Spleen (tissue), 11 donors: ENCODE measurements around the gene ABCB8. TPM values are rescaled to one million over a fixed set of nuclear protein-coding genes. Genes with fewer than 3 reads are reported as not detected.

ENCODE experiments used
- DNase-seq: peaks from one replicate; pipeline ENCODE4 v3.0.0-alpha.2; 2020
- H3K27ac ChIP-seq, 8 donors: fragments of 200-600 bp; sonication (generic) in 7 of 8; 1 replicate in 4 of 8; 2 replicates in 4 of 8; pipeline versions ENCODE4 v1.5.0 to v1.8.0; 2016 to 2021; ENCODE audit warnings: inconsistent platforms in 4 of 8, mild to moderate bottlenecking in 4 of 8, moderate library complexity in 1 of 8
- H3K27me3 ChIP-seq, 7 donors: fragments of 200-600 bp; sonication (generic) in 6 of 7; replicated peaks in 1 of 7; 1 replicate in 4 of 7; 2 replicates in 3 of 7; pipeline versions ENCODE4 v1.5.0 to v1.8.0; 2016 to 2021; ENCODE audit warnings: inconsistent platforms in 3 of 7, mild to moderate bottlenecking in 1 of 7
- H3K36me3 ChIP-seq, 6 donors: fragments of 200-600 bp; sonication (generic) in 5 of 6; 1 replicate in 4 of 6; 2 replicates in 2 of 6; pipeline versions ENCODE4 v1.5.0 to v1.8.0; 2016 to 2021; ENCODE audit warnings: inconsistent platforms in 2 of 6
- H3K4me1 ChIP-seq, 6 donors: fragments of 200-600 bp; sonication (generic) in 5 of 6; 1 replicate in 3 of 6; 2 replicates in 3 of 6; pipeline versions ENCODE4 v1.5.0 to v1.8.0; 2016 to 2021; ENCODE audit warnings: inconsistent platforms in 3 of 6
- H3K4me3 ChIP-seq, 8 donors: fragments of 200-600 bp; sonication (generic) in 7 of 8; 1 replicate in 4 of 8; 2 replicates in 4 of 8; pipeline versions ENCODE4 v1.5.0 to v1.8.0; 2016 to 2021; ENCODE audit warnings: inconsistent platforms in 4 of 8, mild to moderate bottlenecking in 4 of 8, moderate library complexity in 2 of 8
- H3K9me3 ChIP-seq, 8 donors: fragments of 200-600 bp; sonication (generic) in 7 of 8; 1 replicate in 4 of 8; 2 replicates in 4 of 8; pipeline versions ENCODE4 v1.5.0 to v1.8.0; 2016 to 2021; ENCODE audit warnings: inconsistent platforms in 4 of 8
- POLR2A ChIP-seq, 3 donors: fragments of 450-650 bp; IDR thresholded peaks; one replicate each; pipeline ENCODE4 v1.5.1; 2017; ENCODE audit warnings: antibody characterized with exemption in 3 of 3, mild to moderate bottlenecking in 1 of 3
- POLR2AphosphoS5 ChIP-seq, 3 donors: sonication (generic); formaldehyde crosslinking; IDR thresholded peaks; one replicate each; pipeline ENCODE4 v1.5.1; 2017; ENCODE audit warnings: antibody characterized with exemption in 3 of 3
- WGBS, 5 donors: extraction: QIAGEN DNeasy Blood & Tissue Kit in 3 of 5; methylation state at CpG; one replicate each; pipeline versions ENCODE4 v1.1.5 to v1.1.7; 2013 to 2018; 5-methylcytosine and 5-hydroxymethylcytosine counted together
- intact Hi-C: fragments of 100-400 bp; cut with DNase I; formaldehyde crosslinking; loops from one replicate; pipeline ENCODE4 v1.15.0; 2023; ENCODE audit warnings: low total_unique reads
- polyA plus RNA-seq, 3 donors: library from polyadenylated mRNA; stranded (reverse); fragments of 200-250 nt; gene quantifications; one replicate each; pipeline ENCODE4 v1.2.1, GENCODE V29; 2013
- total RNA-seq, 7 donors: library from RNA; depleted of rRNA in 3 of 7; stranded (reverse); fragments of >200 nt in 3 of 7; fragmentation: NEBNext Ultra II Directional in 4 of 7; extraction: Animal tissue kit (Norgen Biotek cat#: 25700) in 4 of 7; gene quantifications; one replicate each; pipeline versions ENCODE4 v1.1.0 to v1.2.1, GENCODE V29; 2016 to 2021
- TF ChIP-seq, protein P1 (sequence below), 11 experiments: fragments of 200-600 bp in 7 of 11; fragments of 450-650 bp in 4 of 11; sonication (generic) in 4 of 11; IDR thresholded peaks in 8 of 11; conservative IDR thresholded peaks in 3 of 11; 1 replicate in 7 of 11; 2 replicates in 4 of 11; pipeline versions ENCODE4 v1.4.0 to v1.8.0; 2016 to 2021; ENCODE audit warnings: antibody characterized with exemption in 11 of 11, inconsistent platforms in 4 of 11, mild to moderate bottlenecking in 1 of 11
- donor health status: healthy with polysubstance abuse.
- donor health status: DM: no; HTN: no; CAD: no; lungs with moderate emphysema.
- donor health status: DM: no; HTN: no; CAD: no.
- donor health status: Bipolar disorder and iron deficiency.
- donor health status: healthy.
- donor health status: DM: no; HTN: no; CAD: no.
- donor health status: DM: yes; HTN: yes; CAD: no.

The ABCB8 gene
- total and polyA plus RNA-seq, 10 donors = 12.9 to 42.6 (median 26.4) TPM

- Histone ChIP-seq H3K4me1 (peaks cover 3 to 27% (median 13%) of the 10 kb centered on the region in 6 donors), H3K27ac (no peak overlapping the region), H3K9me3 (no peaks in the 10 kb centered on the region), H3K4me3 (no peak overlapping the region), H3K27me3 (no peaks in the 10 kb centered on the region), H3K36me3 (peaks cover 0 to 69% (median 35%) of the 10 kb centered on the region in 6 donors)
- DNase-seq = no peak
- intact Hi-C loops = loop anchor here (5.0 kb wide), 1 partner anchor 78 kb away; no protein-coding TSS in a partner anchor
- WGBS, 5 donors = 82 to 98% (median 93%) methylated on average over 5 of the region's 5 CpGs
- TF ChIP-seq, protein P1, sequence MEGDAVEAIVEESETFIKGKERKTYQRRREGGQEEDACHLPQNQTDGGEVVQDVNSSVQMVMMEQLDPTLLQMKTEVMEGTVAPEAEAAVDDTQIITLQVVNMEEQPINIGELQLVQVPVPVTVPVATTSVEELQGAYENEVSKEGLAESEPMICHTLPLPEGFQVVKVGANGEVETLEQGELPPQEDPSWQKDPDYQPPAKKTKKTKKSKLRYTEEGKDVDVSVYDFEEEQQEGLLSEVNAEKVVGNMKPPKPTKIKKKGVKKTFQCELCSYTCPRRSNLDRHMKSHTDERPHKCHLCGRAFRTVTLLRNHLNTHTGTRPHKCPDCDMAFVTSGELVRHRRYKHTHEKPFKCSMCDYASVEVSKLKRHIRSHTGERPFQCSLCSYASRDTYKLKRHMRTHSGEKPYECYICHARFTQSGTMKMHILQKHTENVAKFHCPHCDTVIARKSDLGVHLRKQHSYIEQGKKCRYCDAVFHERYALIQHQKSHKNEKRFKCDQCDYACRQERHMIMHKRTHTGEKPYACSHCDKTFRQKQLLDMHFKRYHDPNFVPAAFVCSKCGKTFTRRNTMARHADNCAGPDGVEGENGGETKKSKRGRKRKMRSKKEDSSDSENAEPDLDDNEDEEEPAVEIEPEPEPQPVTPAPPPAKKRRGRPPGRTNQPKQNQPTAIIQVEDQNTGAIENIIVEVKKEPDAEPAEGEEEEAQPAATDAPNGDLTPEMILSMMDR (IDR thresholded peaks at IDR 0.05 in 8 of 11, conservative IDR thresholded peaks at IDR 0.05 in 3 of 11) = no peak
- TF ChIP-seq POLR2AphosphoS5 (IDR thresholded peaks at IDR 0.05) = no peak
- TF ChIP-seq POLR2A (IDR thresholded peaks at IDR 0.05) = no peak
These were observed 5.6 kb downstream of the ABCB8 start for GRCh38 chr7:151033864-151034249.

- no peak overlapping the region for H3K4me3 ChIP-seq
- TF ChIP-seq, protein P1 (IDR thresholded peaks at IDR 0.05 in 8 of 11, conservative IDR thresholded peaks at IDR 0.05 in 3 of 11) = no peak
- TF ChIP-seq POLR2A (IDR thresholded peaks at IDR 0.05) = no peak
- TF ChIP-seq POLR2AphosphoS5 (IDR thresholded peaks at IDR 0.05) = no peak
- H3K9me3 ChIP-seq = no peaks in the 10 kb centered on the region
- 90 to 94% (median 94%) methylated on average over 10 to 21 of the region's 21 CpGs for WGBS, 5 donors
- H3K36me3 ChIP-seq = peaks cover 0 to 69% (median 35%) of the 10 kb centered on the region in 6 donors
- H3K27me3 ChIP-seq = no peaks in the 10 kb centered on the region
- intact Hi-C loops = loop anchor here (5.0 kb wide), 1 partner anchor 78 kb away; no protein-coding TSS in a partner anchor
- peaks cover 0 to 27% (median 13%) of the 10 kb centered on the region in 6 donors for H3K4me1 ChIP-seq
- DNase-seq = no peak
- no peak overlapping the region for H3K27ac ChIP-seq
These were observed 6.2 kb downstream of the ABCB8 start for GRCh38 chr7:151034312-151035025.

- no peak overlapping the region for H3K4me3 ChIP-seq
- WGBS, 5 donors = 85 to 94% (median 91%) methylated on average over 15 to 21 of the region's 21 CpGs
- H3K4me1 ChIP-seq = peaks cover 0 to 26% (median 11%) of the 10 kb centered on the region in 6 donors
- TF ChIP-seq POLR2AphosphoS5 (IDR thresholded peaks at IDR 0.05) (no peak), POLR2A (IDR thresholded peaks at IDR 0.05) (no peak)
- TF ChIP-seq, protein P1 (IDR thresholded peaks at IDR 0.05 in 8 of 11, conservative IDR thresholded peaks at IDR 0.05 in 3 of 11) = no peak
- DNase-seq = no peak
- peaks cover 0 to 69% (median 35%) of the 10 kb centered on the region in 6 donors for H3K36me3 ChIP-seq
- no peaks in the 10 kb centered on the region for H3K27me3 ChIP-seq
- intact Hi-C loops = no loop called here
- no peaks in the 10 kb centered on the region for H3K9me3 ChIP-seq
- no peak overlapping the region for H3K27ac ChIP-seq
These were observed 6.9 kb downstream of the ABCB8 start for GRCh38 chr7:151035026-151035717.

- H3K36me3 ChIP-seq = peaks cover 0 to 69% (median 35%) of the 10 kb centered on the region in 6 donors
- H3K9me3 ChIP-seq = no peaks in the 10 kb centered on the region
- intact Hi-C loops = no loop called here
- no peak for DNase-seq
- H3K27me3 ChIP-seq = no peaks in the 10 kb centered on the region
- H3K27ac ChIP-seq = no peak overlapping the region
- WGBS, 5 donors = 91 to 98% (median 96%) methylated on average over 15 to 17 of the region's 17 CpGs
- TF ChIP-seq, protein P1 (IDR thresholded peaks at IDR 0.05 in 8 of 11, conservative IDR thresholded peaks at IDR 0.05 in 3 of 11) = no peak
- TF ChIP-seq POLR2A (IDR thresholded peaks at IDR 0.05) (no peak), POLR2AphosphoS5 (IDR thresholded peaks at IDR 0.05) (no peak)
- H3K4me1 ChIP-seq = peaks cover 0 to 19% (median 11%) of the 10 kb centered on the region in 6 donors
- no peak overlapping the region for H3K4me3 ChIP-seq
These were observed 7.7 kb downstream of the ABCB8 start for GRCh38 chr7:151035902-151036301.
